Peyer's patch (tissue), 4 donors: ENCODE results near the gene RAB5B. TPM values are rescaled to one million over a fixed set of nuclear protein-coding genes. Genes with fewer than 3 reads are reported as not detected.

ENCODE experiments used
- DNase-seq, 3 donors: peaks; one replicate each; pipeline ENCODE4 v3.0.0-alpha.2; 2017 to 2019
- H3K27ac ChIP-seq, 4 donors: fragments of 200-600 bp; sonication (generic); one replicate each; pipeline ENCODE4 v1.5.1; 2016 to 2019
- H3K27me3 ChIP-seq, 2 donors: fragments of 200-600 bp; sonication (generic); one replicate each; pipeline ENCODE4 v1.5.1; 2019
- H3K36me3 ChIP-seq, 3 donors: fragments of 200-600 bp; sonication (generic); one replicate each; pipeline ENCODE4 v1.5.1; 2016 to 2019
- H3K4me1 ChIP-seq, 4 donors: fragments of 200-600 bp; sonication (generic); one replicate each; pipeline ENCODE4 v1.5.1; 2016 to 2019
- H3K4me3 ChIP-seq, 4 donors: fragments of 200-600 bp; sonication (generic); 1 replicate in 3 of 4; 2 replicates in 1 of 4; pipeline ENCODE4 v1.5.1; 2016 to 2019; ENCODE audit warnings: mild to moderate bottlenecking in 1 of 4
- H3K9me3 ChIP-seq, 4 donors: fragments of 200-600 bp; sonication (generic); one replicate each; pipeline ENCODE4 v1.5.1; 2016 to 2019; ENCODE audit warnings: mild to moderate bottlenecking in 1 of 4
- POLR2A ChIP-seq, 2 donors: fragments of 450-650 bp; IDR thresholded peaks; one replicate each; pipeline ENCODE4 v1.5.1; 2017; ENCODE audit warnings: antibody characterized with exemption in 2 of 2, mild to moderate bottlenecking in 2 of 2, moderate library complexity in 2 of 2
- total RNA-seq, 4 donors: library from RNA; depleted of rRNA; stranded (reverse); fragments of >200 nt; gene quantifications; one replicate each; pipeline ENCODE4 v1.1.0, GENCODE V29; 2016
- TF ChIP-seq, protein P1 (sequence below), 6 experiments: fragments of 450-650 bp in 4 of 6; fragments of 200-600 bp in 2 of 6; sonication (generic) in 1 of 6; IDR thresholded peaks; one replicate each; pipeline ENCODE4 v1.5.1; 2017 to 2019; ENCODE audit warnings: antibody characterized with exemption in 6 of 6, mild to moderate bottlenecking in 3 of 6, moderate library complexity in 1 of 6

The RAB5B gene
- total RNA-seq, 4 donors from 2014 or later, result 70.7 to 96.6 (median 84.2) TPM

GRCh38 chr12:55963760-55964159 lies 10.1 kb upstream of the RAB5B start:
- H3K9me3 ChIP-seq, result no peaks in the 10 kb centered on the region
- H3K27ac ChIP-seq, result no peak overlapping the region
- H3K4me1 ChIP-seq, result peaks cover 0 to 11% (median 2%) of the 10 kb centered on the region in 4 donors
- no peaks in the 10 kb centered on the region for H3K27me3 ChIP-seq
- no peak for DNase-seq
- TF ChIP-seq POLR2A (IDR thresholded peaks at IDR 0.05), result no peak
- TF ChIP-seq, protein P1, sequence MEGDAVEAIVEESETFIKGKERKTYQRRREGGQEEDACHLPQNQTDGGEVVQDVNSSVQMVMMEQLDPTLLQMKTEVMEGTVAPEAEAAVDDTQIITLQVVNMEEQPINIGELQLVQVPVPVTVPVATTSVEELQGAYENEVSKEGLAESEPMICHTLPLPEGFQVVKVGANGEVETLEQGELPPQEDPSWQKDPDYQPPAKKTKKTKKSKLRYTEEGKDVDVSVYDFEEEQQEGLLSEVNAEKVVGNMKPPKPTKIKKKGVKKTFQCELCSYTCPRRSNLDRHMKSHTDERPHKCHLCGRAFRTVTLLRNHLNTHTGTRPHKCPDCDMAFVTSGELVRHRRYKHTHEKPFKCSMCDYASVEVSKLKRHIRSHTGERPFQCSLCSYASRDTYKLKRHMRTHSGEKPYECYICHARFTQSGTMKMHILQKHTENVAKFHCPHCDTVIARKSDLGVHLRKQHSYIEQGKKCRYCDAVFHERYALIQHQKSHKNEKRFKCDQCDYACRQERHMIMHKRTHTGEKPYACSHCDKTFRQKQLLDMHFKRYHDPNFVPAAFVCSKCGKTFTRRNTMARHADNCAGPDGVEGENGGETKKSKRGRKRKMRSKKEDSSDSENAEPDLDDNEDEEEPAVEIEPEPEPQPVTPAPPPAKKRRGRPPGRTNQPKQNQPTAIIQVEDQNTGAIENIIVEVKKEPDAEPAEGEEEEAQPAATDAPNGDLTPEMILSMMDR (IDR thresholded peaks at IDR 0.05), result no peak
- no peaks in the 10 kb centered on the region for H3K36me3 ChIP-seq
- H3K4me3 ChIP-seq, result no peak overlapping the region

GRCh38 chr12:55965240-55965639 lies 8.6 kb upstream of the RAB5B start:
- no peaks in the 10 kb centered on the region for H3K9me3 ChIP-seq
- no peaks in the 10 kb centered on the region for H3K27me3 ChIP-seq
- DNase-seq, result no peak
- H3K27ac ChIP-seq, result no peak overlapping the region
- no peak overlapping the region for H3K4me3 ChIP-seq
- peaks cover 0 to 11% (median 2%) of the 10 kb centered on the region in 4 donors for H3K4me1 ChIP-seq
- TF ChIP-seq, protein P1 (IDR thresholded peaks at IDR 0.05), result no peak
- TF ChIP-seq POLR2A (IDR thresholded peaks at IDR 0.05), result no peak
- no peaks in the 10 kb centered on the region for H3K36me3 ChIP-seq

DNA sequence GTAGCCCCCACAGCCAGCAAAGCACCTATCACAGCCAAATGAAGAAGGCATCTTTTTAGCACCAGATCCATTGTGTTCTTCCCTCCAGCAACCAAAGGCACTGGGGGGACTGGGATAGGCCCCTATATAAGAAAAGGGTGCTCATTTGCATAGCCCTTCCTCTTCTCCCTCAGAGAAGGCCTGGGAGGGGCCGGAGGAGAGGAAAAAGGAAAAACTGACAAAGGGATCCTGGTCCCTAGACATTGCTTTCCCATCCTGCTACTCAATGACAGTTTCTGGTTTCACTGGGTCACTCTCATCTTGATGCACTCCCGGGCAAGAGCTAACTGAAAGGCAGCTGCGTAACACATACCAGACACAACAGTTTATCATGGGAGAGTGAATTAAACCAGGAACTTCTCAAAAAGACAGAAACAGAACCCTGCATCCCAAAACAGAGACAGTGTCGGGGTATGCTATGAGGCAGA lies 7.9 kb upstream of the RAB5B start, which contains the start of gene PMEL:
PMEL (minus strand) TSS at position 102 of the 467 bp plus-strand sequence; CDS start at position 71, 31 bp downstream.
- Histone ChIP-seq H3K36me3 (no peaks in the 10 kb centered on the region), H3K27ac (peak within 1 kb of the TSS; percentile 69 to 81 (median 78)), H3K4me3 (peak within 1 kb of the TSS; percentile 60 to 79 (median 76)), H3K27me3 (no peaks in the 10 kb centered on the region), H3K4me1 (peaks cover 0 to 11% (median 2%) of the 10 kb centered on the region in 4 donors), H3K9me3 (no peaks in the 10 kb centered on the region)
- TF ChIP-seq, protein P1 (IDR thresholded peaks at IDR 0.05), result no peak
- TF ChIP-seq POLR2A (IDR thresholded peaks at IDR 0.05), result no peak
- DNase-seq, result no peak

DNA sequence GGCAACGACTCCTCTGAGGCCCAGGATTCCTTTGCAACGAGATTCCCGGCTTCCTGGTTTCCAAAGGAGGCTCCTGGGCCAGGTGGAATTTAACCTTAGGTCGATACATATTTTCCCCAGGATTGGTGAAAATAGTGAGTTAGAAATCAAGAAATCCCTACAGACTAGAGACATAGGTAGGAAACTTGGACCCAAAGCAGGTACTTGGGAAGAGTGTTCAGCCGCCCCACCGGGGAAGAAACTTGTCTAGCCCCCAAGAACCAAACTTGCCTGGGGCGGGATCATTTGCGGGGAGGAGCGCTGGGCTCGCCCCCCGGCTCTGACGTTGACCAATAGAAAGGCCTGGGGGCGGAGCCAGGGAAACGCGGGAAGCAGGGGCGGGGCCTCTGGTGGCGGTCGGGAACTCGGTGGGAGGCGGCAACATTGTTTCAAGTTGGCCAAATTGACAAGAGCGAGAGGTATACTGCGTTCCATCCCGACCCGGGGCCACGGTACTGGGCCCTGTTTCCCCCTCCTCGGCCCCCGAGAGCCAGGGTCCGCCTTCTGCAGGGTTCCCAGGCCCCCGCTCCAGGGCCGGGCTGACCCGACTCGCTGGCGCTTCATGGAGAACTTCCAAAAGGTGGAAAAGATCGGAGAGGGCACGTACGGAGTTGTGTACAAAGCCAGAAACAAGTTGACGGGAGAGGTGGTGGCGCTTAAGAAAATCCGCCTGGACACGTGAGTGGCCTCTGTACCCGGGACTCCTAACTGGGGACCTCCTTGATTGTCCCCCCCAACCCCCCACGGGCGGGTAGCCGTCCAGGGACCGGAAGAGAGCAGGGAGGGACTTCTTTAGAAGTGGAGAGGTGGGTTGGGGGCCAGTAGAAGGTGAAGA lies 7.2 kb upstream of the RAB5B start, which contains the start of gene CDK2:
CDK2 (plus strand) TSS at position 423 of the 874 bp plus-strand sequence; CDS start at position 602, 179 bp downstream.
- TF ChIP-seq, protein P1 (IDR thresholded peaks at IDR 0.05), result no peak
- peak; percentile 37 to 64 for TF ChIP-seq POLR2A (IDR thresholded peaks at IDR 0.05)
- Histone ChIP-seq H3K36me3 (no peaks in the 10 kb centered on the region), H3K4me3 (peak within 1 kb of the TSS; percentile 60 to 79 (median 76)), H3K27ac (peak within 1 kb of the TSS; percentile 69 to 81 (median 78)), H3K4me1 (peaks cover 0 to 11% (median 2%) of the 10 kb centered on the region in 4 donors), H3K27me3 (no peaks in the 10 kb centered on the region), H3K9me3 (no peaks in the 10 kb centered on the region)
- peak; percentile 96 to 98 (median 97) for DNase-seq

- no peak for TF ChIP-seq POLR2A (IDR thresholded peaks at IDR 0.05)
- TF ChIP-seq, protein P1 (IDR thresholded peaks at IDR 0.05), result no peak
Measured at GRCh38 chr12:55969356-55969755, 4.5 kb upstream of the RAB5B start.

More at GRCh38 chr12:55969356-55969755, 4.5 kb upstream of the RAB5B start:
- Histone ChIP-seq H3K9me3 (no peaks in the 10 kb centered on the region), H3K27ac (no peak overlapping the region), H3K4me1 (peaks cover 0 to 21% (median 2%) of the 10 kb centered on the region in 4 donors), H3K27me3 (no peaks in the 10 kb centered on the region), H3K4me3 (no peak overlapping the region), H3K36me3 (no peaks in the 10 kb centered on the region)
- no peak for DNase-seq
